NCI-H510A (cell line): ENCODE data around the gene NDUFS6.
A peak's percentile ranks its signal among the peaks of the same experiment; 100 is the strongest.
"Not testable (repeated sequence)": the region's sequence is repeated elsewhere in the genome, so short reads cannot be mapped to it uniquely, and the experiment has no call there.

Experiments used
- DNase-seq: peaks from one replicate; lab custom pipeline; 2025; lab: John Stamatoyannopoulos, UW

Gene NDUFS6

GRCh38 chr5:1798589-1798988, 2.6 kb upstream of the NDUFS6 start:
- DNase-seq: not testable (repeated sequence)

GRCh38 chr5:1799110-1799601, 2.1 kb upstream of the NDUFS6 start:
- no peak for DNase-seq

GRCh38 chr5:1799602-1800471, 1.4 kb upstream of the NDUFS6 start, which contains the start of gene MRPL36:
TSS of gene MRPL36 (minus strand) at chr5:1799837. CDS start at chr5:1798935, 902 bp downstream.
- DNase-seq: peak; percentile 88

- DNase-seq: peak; percentile 37
Measured at GRCh38 chr5:1800472-1801221, 560 bp upstream of the NDUFS6 start.

GRCh38 chr5:1801967-1802295, 724 bp downstream of the NDUFS6 start:
- peak; percentile 23 for DNase-seq

GRCh38 chr5:1803192-1803591, 2.0 kb downstream of the NDUFS6 start:
- DNase-seq: no peak

- DNase-seq: no peak
Measured at GRCh38 chr5:1804001-1804690, 2.9 kb downstream of the NDUFS6 start.

GRCh38 chr5:1805326-1805725, 4.1 kb downstream of the NDUFS6 start:
- no peak for DNase-seq

GRCh38 chr5:1805736-1806135, 4.5 kb downstream of the NDUFS6 start:
- no peak for DNase-seq

GRCh38 chr5:1806199-1806598, 5.0 kb downstream of the NDUFS6 start:
- DNase-seq: no peak

GRCh38 chr5:1806974-1807373, 5.8 kb downstream of the NDUFS6 start:
- no peak for DNase-seq

- DNase-seq: no peak
Measured at GRCh38 chr5:1807451-1808185, 6.4 kb downstream of the NDUFS6 start.

GRCh38 chr5:1808439-1808838, 7.2 kb downstream of the NDUFS6 start:
- DNase-seq: no peak

- no peak for DNase-seq
Measured at GRCh38 chr5:1809416-1810035, 8.3 kb downstream of the NDUFS6 start.

- DNase-seq: no peak
Measured at GRCh38 chr5:1810581-1811101, 9.4 kb downstream of the NDUFS6 start.

GRCh38 chr5:1814183-1815020, 13.2 kb downstream of the NDUFS6 start:
- no peak for DNase-seq

- DNase-seq: no peak
Measured at GRCh38 chr5:1815071-1815786, 14.0 kb downstream of the NDUFS6 start.

GRCh38 chr5:1815881-1816292, 14.7 kb downstream of the NDUFS6 start:
- DNase-seq: no peak

- DNase-seq: not testable (repeated sequence)
Measured at GRCh38 chr5:1816495-1817089, 15.4 kb downstream of the NDUFS6 start.
